NCI-H2227 treated with DMSO at 0.1 percent for 48 hours (cell line): ENCODE results near the gene R3HDM1.
"Not testable (repeated sequence)": the region's sequence is repeated elsewhere in the genome, so short reads cannot be mapped to it uniquely, and the experiment has no call there.

Experiments
- DNase-seq: peaks from one replicate; lab custom pipeline; 2025; lab: John Stamatoyannopoulos, UW

Gene R3HDM1

GRCh38 chr2:135531231-135532197 lies at the start of gene R3HDM1:
R3HDM1 (plus strand) TSS chr2:135531484; CDS start chr2:135604846, 73,362 bp downstream.
- peak; percentile 100 for DNase-seq

GRCh38 chr2:135485441-135485840 lies 45.8 kb upstream of the R3HDM1 start:
- no peak for DNase-seq

- DNase-seq = no peak
Measured at GRCh38 chr2:135490376-135490775, 40.9 kb upstream of the R3HDM1 start.

GRCh38 chr2:135494503-135494902 lies 36.8 kb upstream of the R3HDM1 start:
- DNase-seq = no peak

GRCh38 chr2:135494917-135495316 lies 36.4 kb upstream of the R3HDM1 start:
- DNase-seq = no peak

GRCh38 chr2:135498588-135498987 lies 32.7 kb upstream of the R3HDM1 start:
- DNase-seq = not testable (repeated sequence)

GRCh38 chr2:135504811-135505210 lies 26.5 kb upstream of the R3HDM1 start:
- DNase-seq = no peak

GRCh38 chr2:135510577-135510976 lies 20.7 kb upstream of the R3HDM1 start:
- no peak for DNase-seq

- no peak for DNase-seq
Measured at GRCh38 chr2:135512099-135512498, 19.2 kb upstream of the R3HDM1 start.

- no peak for DNase-seq
Measured at GRCh38 chr2:135525786-135526185, 5.5 kb upstream of the R3HDM1 start.

- no peak for DNase-seq
Measured at GRCh38 chr2:135528006-135528405, 3.3 kb upstream of the R3HDM1 start.

GRCh38 chr2:135530313-135531230 lies 712 bp upstream of the R3HDM1 start, which contains the start of gene ZRANB3:
ZRANB3 (minus strand) TSS chr2:135531218.
- peak; percentile 100 for DNase-seq

- no peak for DNase-seq
Measured at GRCh38 chr2:135532581-135532980, 1.3 kb downstream of the R3HDM1 start.

- not testable (repeated sequence) for DNase-seq
Measured at GRCh38 chr2:135533545-135533944, 2.3 kb downstream of the R3HDM1 start.

- no peak for DNase-seq
Measured at GRCh38 chr2:135546436-135546835, 15.2 kb downstream of the R3HDM1 start.

GRCh38 chr2:135547311-135547710 lies 16.0 kb downstream of the R3HDM1 start:
- no peak for DNase-seq

- DNase-seq = no peak
Measured at GRCh38 chr2:135551356-135551755, 20.1 kb downstream of the R3HDM1 start.

- DNase-seq = no peak
Measured at GRCh38 chr2:135552887-135553286, 21.6 kb downstream of the R3HDM1 start.

- no peak for DNase-seq
Measured at GRCh38 chr2:135555311-135555710, 24.0 kb downstream of the R3HDM1 start.

GRCh38 chr2:135557530-135557929 lies 26.2 kb downstream of the R3HDM1 start:
- DNase-seq = no peak

GRCh38 chr2:135561925-135562324 lies 30.6 kb downstream of the R3HDM1 start:
- no peak for DNase-seq

GRCh38 chr2:135563793-135564192 lies 32.5 kb downstream of the R3HDM1 start:
- no peak for DNase-seq
